GM03348 (cell line): ENCODE results near the gene NOTCH2.
A peak's percentile ranks its signal among the peaks of the same experiment; 100 is the strongest.

Experiments used
- DNase-seq: peaks from one replicate; pipeline ENCODE4 v3.0.0; 2012; ENCODE audit warnings: low spot score

Gene NOTCH2

DNA sequence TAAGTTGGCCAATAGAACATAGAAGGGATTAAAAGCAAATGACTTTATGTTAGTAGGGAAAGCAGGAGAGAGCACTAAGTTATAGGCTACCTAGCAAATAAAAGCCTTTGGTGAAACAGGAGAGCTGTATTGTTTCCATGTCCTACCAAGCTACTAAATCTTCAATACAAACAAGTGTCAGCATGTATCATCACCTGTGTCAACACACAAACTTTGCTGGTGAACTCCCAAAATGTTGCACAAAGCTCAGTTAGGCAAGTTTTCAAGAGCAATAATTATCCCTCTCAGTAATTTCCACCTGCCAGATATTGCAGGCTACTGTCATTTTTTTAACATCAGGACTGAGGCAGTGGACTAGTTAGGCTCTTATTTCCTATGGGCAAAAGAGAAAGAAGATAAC is 95.4 kb downstream of the NOTCH2 start:
- no peak for DNase-seq

DNA sequence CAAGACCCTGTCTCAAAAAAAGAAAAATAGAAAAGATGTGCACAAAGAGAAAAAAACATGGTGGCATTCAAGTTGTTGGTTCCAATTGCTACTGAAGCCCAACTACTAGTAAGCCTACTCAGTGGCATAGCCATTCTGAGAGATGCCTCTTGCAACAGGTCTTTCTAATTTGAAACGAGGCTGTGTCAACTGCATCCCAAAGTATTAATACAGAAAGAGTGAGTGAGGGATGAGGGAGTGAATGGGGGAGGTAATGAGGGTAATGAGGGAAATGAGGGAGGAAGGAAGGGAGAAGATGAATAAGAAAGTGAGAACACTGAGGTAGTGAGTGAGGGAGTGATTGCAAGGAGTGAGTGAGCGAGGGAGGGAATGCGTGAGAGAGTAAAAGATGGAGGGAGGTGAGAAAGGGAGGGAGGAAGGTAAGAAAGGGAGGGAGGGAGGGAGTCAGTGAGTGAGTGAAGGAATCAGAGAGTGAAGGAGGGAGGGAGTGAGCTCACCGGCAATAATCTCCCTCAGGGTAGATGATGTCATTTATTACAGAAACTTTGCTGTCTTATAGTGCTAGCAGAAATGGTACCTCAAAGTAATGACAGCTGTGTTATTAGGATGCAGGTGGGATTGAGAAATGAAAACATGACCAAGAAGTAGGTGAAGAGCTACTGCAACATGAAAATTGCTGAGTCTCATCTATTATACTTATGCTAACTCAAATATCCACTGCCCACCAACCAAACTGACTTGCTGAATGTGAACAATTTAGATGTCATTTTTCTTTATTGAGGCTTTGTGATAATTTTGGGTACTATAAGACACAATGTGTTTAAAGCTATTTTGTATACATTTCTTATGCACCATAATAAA is 97.5 kb downstream of the NOTCH2 start:
- no peak for DNase-seq

DNA sequence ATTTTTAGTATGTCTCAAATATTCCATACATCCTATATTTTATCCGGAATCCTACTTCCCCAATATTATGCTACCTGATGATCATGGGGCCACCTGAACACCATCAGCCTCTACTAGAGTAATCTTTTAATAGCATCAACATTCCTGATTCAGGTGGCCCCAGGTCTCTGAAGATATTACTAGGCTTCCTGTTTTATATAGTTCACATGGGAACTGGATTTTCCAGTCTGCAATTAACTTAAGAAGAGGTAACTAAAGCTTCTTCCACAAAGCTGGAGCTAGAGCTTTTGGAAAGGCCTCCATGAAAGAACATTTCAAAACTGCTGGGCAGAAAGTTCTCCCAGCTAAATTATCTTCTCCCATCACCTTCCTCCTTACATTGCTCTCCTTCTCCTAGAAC is 100.9 kb downstream of the NOTCH2 start:
- DNase-seq: no peak

DNA sequence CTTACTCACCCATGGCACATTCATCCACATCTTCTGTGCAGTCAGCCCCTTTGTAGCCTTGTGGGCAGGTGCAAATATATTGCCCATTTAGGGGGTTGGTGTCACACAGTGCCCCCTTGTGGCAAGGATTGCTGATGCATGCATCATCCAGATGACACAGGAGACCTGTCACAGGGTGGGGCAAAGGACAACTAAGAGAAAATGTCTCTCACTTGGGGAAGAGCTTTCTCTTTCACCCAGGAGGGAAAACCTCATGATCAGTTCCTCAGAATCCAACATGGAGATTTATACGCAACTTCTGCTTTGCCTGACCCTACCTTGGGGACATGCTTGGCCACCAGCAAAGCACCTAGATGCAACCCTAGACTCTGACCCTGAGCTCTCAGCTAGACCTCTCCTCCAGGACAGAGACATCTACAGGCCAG is 101.4 kb downstream of the NOTCH2 start:
- peak; percentile 29 for DNase-seq

DNA sequence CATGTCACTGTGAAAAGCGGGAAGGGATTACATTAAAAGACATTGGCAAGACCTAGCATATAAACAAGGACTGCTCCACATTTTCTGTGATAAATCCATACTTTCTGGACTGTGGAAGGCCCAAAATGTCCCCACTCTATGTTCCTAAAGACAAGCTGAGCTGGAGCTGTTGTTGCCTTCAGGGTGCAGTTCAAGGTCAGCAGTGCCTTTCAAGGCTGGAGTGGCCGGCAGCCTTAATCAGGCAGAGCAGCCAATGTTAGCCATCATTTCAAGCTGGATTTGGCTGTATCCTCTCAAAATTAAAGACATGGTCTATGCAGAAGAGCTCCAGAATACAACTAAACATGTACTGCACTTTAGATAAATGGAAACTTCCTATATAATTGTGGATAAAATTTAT is 102.8 kb downstream of the NOTCH2 start:
- no peak for DNase-seq

DNA sequence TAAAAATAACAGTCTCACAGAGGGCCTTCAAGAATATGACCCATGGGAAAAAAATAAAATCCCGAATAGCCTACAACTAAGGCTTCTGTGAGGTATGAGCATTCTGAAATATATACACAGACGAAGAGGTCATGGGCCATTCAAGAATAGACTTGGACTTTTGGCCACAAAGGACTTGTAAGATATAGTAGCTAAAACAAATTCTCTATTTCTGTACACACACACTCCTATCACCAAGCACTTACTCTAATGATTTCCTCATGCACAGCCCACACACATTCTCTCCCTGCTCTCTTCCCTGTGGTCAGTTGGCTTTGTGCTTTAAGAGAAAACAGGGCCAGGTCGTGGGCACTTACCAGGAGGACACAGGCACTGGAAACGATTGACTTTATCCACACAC is 103.4 kb downstream of the NOTCH2 start:
- peak; percentile 48 for DNase-seq

DNA sequence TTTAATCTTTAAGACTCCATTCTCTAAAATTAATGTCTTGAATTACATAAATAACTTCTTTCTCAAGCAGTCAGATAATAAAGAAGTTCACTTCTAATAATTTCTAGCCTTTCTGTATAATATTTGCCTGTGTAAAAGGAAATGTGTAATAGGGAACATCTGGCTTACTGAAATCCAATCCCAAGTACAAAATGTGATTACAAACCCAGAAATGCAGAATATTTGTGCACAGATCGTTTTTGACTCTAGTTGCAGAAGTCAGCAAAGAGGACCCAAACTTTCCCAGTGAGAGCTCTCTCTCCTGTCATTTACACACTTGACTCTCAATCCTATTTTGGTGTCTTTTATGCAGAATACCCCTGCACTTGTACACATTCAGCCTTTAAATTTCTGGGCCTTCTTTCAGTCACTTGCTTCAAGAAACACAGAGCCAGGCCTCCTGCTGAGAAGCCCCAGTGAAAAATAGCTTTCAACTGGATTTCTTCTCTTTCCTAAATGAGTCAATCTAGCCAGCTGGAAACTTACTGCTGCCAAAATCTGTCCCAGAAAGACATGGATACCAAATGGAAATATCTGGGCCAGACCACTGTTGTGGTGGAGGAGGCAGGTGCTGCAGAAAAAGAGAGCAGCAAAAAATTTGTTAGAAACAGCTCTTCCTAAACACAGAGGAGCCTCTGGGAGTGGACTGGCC is 104.6 kb downstream of the NOTCH2 start:
- DNase-seq: peak; percentile 30

DNA sequence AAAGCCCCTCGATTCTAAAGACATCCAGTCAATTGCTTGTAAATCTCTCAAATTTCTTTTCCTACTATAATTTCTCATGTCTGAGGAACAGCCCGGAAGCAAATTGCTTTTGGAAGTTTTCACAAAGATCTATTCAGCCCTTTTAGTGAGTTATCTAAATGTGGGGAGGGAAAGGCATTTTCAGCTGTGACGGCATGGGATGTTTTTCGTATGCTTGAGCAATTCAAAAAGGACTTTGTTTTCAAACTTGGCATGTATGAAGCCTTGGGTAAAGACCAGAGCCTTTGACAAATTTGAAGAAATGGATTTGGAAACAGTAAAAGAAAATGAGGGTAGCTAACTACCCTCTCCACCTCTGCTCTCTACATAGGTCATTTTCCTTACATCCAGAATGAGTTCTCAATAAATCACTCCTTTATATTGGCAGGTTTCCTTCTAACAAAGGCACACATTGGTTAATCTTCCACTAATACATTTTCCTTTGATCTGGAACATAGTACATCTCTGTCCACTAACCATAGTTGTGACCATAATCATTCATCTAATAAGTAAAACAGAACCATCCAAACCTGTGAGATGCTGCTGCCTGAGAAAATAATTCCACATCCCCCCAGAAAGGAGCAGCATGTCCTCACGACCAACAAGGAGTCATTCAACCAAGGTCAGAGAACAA is 107.0 kb downstream of the NOTCH2 start:
- DNase-seq: no peak

DNA sequence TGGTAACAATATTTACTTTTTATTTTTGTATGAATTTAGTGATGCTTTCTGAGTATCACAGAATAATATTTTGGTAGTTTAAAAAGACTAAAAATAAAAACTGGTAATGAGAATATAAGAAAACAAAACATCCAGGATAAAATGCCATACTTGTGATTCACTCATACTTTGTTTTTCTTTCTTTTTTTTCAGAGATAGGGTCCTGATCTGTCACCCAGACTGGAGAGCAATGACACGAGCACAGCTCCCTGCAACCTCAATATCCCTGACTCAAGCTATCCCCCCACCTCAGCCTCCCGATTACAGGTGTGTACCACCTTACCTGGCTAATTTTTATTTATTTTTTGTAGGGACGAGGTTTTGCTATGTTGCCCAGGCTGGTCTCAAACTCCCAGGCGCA is 109.0 kb downstream of the NOTCH2 start:
- no peak for DNase-seq

DNA sequence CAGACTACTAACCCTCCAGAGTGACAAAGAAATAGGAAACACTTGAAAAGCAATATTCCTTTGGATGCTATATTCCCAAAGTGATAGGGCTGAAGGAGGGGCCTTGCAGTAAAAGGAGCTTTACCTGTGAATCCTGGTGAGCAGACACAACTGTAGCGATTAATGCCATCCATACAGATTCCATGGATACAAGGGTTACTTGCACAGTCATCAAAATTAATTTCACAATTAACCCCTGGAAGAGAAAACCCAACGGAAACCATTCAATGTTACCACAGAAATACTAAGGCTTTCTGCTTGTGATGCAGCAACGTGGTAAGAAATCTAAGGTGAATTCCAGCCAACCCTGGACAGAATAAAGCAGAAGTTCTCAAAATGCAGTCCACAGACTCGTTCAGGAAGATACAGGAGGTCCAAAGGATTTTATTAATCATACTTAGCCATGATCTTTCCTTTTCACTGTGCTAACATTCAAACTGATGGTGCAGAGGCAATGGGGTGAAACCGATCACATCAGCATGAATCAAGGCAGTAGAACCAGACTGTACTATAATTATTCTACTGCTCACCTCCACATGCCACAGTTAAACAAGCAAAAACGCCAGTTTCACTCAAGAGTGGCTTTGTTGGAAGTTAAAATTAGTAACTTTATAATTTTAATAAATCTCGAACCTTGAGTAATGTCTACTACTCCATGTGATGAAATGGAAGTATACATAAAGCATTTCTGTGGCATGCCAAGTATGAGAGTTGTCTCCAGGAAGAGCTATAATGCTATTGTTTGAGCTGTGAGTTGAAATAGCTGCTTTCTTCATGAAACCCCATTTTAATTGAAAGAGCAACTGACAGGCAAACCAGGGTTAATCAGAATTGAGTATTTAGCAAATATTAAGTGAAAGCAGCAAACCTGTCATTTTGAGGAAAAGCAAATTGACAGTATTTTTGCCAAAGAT is 109.9 kb downstream of the NOTCH2 start:
- DNase-seq: no peak

DNA sequence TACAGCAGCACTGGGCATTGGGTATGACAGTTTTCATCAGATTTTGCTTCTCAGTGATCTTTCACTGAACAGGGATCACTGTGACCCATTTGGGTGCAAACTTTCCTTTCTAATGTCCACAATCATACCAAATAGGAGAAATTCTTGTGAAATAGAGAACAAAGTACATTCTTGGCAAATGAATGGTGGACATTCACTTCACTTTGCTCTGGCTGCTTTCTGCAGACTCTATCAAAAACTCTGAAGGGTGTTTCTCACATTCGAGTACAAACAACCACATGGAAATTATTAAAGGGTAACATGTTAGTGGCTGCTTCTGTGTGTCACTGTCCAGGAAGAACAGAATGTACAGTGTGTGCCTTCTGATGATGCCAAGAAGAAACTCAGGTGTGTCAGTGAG is 111.2 kb downstream of the NOTCH2 start:
- DNase-seq: no peak

DNA sequence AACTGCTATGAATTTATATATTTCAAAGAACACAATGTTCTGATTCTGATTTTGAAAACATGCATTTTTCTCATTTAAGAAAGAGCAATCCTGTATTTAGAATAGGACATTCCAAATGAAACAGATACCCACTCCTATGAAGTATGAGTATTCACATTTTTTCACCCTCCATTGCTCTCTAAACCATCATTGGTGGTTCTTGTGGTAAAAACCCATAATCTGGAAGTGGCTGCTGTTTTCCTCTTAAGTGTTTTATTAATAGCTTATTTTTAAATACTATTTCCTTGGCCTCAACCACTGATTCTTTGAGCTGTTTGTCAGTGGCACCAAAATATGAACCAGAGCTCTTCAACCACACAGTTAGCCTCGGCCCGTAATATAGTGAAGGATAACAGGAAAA is 113.2 kb downstream of the NOTCH2 start:
- no peak for DNase-seq

DNA sequence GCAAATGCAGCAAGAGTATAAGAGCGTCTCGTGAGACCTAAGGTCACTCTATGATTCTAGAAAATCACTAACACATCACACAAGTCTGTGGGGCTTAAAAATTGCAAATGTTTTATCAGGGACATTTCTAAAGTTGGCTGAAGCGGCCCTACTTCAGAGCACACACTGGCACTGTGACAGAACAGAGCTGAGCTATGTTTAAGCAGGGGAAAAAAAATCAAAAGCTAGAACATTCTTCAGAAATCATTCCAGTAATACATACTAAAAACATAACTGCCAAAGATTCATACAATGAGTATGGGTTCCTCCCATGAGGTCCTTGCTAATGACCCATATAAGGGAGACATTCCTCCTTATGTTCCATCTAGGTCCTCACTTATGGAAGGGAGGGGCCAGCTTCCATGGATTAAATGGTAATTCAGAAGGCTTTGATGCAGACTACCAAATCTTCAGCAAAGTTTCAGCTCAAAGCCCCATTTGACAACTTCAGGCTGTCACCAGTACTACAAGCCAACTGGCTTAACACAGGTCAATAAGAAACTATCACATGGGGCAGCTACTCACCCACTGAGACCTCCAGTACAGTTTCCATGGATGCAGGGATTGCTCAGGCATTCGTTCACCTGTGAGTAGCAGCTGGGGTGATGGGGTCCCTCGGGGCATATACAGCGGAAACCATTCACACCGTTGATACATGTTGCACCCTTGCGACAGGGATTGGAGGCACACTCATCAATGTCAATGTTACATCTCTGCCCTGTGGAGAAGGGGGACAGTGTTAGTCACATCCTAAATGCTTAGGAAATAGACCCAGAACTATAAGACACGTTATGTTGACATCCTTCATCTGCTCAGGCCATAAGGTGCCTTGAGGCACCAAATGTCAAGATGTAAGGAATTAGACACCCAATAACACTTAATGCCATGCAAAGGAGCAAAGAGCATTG is 114.7 kb downstream of the NOTCH2 start:
- no peak for DNase-seq

DNA sequence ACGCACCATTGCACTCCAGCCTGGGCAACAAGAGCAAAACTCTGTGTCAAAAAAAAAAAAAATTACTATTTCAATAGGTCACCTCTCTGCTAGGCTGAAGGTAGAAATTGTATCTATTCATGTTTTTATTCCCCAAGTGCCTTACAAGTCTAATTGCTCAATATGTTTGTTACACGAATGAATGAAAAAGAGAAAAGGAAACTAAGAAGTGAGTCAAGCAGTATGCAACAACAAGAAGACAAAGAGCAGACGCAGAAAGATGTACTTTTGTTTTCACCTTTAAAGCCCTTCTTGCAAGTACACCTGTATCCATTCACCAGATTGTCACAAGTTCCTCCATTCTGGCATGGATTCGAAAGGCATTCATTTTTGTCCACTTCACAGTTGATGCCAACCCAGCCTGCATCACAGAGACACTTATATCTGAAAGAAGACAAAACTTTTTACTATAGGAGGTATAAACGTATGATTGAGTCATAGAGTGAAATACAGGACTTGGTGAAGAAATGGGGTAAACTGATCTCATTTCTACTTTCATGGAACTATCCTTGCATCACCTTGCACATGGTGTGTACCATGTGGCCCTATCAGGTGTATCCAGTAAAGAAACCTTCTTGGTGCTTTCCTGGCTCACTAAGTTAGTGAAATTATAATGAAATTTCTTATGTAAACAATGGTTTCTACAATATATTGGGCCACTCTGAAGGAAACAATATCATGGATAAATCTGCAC is 116.0 kb downstream of the NOTCH2 start:
- no peak for DNase-seq

DNA sequence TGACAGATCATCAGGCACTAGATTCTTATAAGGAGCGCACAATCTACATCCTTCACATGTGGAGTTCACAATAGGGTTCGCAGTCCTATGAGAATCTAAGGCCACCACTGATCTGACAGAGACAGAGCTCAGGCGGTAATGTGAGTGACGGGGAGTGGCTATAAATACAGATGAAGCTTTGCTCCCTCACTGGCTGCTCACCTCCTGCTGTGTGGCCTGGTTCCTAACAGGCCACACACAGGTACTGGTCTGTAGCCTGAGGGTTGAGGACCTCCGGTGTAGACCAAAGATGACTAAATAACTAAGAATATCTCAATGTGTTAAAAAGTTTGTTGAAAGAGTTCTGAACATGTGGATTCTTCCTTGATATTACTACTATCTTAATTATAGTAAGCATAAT is 117.0 kb downstream of the NOTCH2 start:
- no peak for DNase-seq

DNA sequence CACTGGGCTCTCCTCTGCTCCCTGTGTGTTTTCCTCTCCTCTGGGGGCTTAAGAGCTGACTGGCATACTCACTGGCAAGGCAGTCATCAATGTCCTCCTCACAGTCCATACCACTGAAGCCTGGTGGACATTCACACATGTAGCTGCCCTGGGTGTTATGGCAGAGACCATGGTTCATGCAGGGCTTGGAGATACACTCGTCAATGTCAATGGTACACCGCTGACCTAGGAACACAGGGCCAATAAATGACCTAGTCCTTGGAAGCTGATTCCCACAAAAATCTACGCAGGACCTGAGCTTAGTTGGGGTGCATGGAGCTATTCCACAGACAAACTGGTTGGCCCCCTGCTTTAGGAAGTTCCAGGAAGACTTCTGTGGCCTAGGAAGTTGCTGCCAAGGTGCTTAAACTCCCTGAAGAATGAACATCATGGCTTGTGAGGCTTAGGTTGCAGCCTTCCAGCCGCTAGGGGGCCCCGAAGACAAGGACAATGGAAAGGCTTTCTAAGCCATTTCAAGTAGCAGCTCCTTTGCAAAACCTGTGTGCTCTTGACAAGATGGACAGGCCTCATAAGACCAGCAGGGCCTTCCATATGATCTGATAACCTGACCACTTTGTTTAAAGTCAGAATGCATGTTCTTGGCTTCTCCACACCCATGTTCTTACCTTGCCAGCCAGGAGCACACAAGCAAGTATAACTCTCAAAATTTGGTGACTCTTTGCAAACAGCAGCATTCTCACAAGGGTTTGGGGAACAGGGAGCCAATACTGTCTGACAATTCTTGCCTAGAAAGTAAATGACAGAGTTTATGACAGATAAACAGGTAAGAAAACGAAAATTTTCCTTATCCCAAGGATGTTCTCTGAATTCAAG is 120.9 kb downstream of the NOTCH2 start:
- peak; percentile 75 for DNase-seq

DNA sequence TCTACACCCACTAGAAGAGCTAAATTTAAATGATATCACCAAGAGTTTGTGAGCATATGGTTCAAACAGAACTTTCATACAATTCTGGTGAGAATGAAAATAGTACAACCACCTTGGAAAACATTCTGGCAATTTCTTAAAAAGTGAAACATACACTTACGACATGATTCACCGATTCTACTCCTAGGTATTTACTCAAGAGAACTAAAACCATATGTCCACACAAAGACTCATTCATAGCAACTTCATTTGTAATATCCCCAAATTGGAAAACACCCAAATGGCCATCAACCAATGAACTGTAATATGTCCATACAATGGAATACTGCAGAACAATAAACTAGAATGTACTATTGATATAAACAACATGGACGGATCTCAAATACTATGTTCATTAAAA is 122.0 kb downstream of the NOTCH2 start:
- peak; percentile 39 for DNase-seq

DNA sequence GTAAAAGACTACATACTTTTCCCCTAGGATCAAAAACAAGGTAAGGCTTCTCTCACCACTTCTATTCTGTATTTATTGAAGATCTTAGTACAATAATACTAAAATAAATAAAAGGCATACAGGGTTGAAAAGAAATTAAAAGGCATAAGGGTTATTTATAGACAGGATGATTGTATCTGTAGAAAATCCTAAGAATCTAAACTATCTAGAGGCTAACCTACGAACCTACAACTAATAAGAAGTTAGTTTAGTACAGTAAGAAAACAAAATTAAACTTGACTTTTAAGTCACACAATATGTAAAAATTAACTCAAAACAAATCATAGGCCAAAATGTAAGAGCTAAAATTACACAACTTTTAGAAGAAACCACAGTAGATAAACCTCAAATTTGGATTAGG is 122.7 kb downstream of the NOTCH2 start:
- no peak for DNase-seq

DNA sequence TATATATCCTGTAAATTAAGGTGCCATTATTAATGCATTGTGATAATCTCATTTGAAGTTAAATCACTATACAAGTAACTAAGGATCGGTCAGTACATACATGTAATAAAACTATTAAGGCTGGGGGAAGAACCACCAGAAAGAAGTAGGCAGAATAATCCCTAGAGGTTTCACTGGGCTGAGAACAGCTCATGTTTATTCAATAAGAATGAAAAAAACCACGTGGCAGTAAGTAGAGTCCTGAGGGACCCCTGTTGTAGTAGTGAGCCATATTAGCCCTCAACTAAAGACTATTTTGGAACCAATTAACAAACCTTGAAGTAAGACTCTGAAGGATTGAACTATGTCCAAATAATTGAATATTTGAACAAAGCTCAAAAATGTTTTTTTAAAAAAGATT is 126.2 kb downstream of the NOTCH2 start:
- no peak for DNase-seq
